H9 (cell line): Measurements from ENCODE around the gene WDPCP. TPM values are rescaled to one million over a fixed set of nuclear protein-coding genes. Genes with fewer than 3 reads are reported as not detected.

ENCODE experiments used
- DNase-seq: peaks from one replicate; pipeline ENCODE4 v3.0.0-alpha.2; 2017
- H2AFZ ChIP-seq: one replicate; pipeline ENCODE4 v1.6.1; 2013; ENCODE audit warnings: mild to moderate bottlenecking, low read length, control low read depth, moderate library complexity
- H2AK5ac ChIP-seq: 2 replicates; pipeline ENCODE4 v1.6.1; 2013; ENCODE audit warnings: low read length, control low read depth, mixed read lengths; ENCODE audit not compliant: insufficient read length
- H2BK120ac ChIP-seq: one replicate; pipeline ENCODE4 v1.6.1; 2013; ENCODE audit warnings: low read depth, mild to moderate bottlenecking, low read length, control low read depth, inconsistent platforms; ENCODE audit not compliant: poor library complexity, severe bottlenecking
- H2BK12ac ChIP-seq: 2 replicates; pipeline ENCODE4 v1.6.1; 2013; ENCODE audit warnings: low read length, control low read depth, mixed read lengths, low read depth; ENCODE audit not compliant: insufficient read length
- H2BK15ac ChIP-seq: 2 replicates; pipeline ENCODE4 v1.6.1; 2013; ENCODE audit warnings: low read depth, low read length, control low read depth
- H2BK20ac ChIP-seq: one replicate; pipeline ENCODE4 v1.6.1; 2013; ENCODE audit warnings: low read depth, mild to moderate bottlenecking, low read length, control low read depth, inconsistent platforms; ENCODE audit not compliant: poor library complexity, severe bottlenecking
- H2BK5ac ChIP-seq: 2 replicates; pipeline ENCODE4 v1.6.1; 2013; ENCODE audit warnings: low read length, control low read depth, mixed read lengths; ENCODE audit not compliant: insufficient read length
- H3K14ac ChIP-seq: 2 replicates; pipeline ENCODE4 v1.6.1; 2013; ENCODE audit warnings: low read length, control low read depth; ENCODE audit not compliant: insufficient read depth
- H3K18ac ChIP-seq: 2 replicates; pipeline ENCODE4 v1.6.1; 2013; ENCODE audit warnings: low read depth, mild to moderate bottlenecking, mixed read lengths, low read length, control low read depth; ENCODE audit not compliant: insufficient read length
- H3K23ac ChIP-seq: 2 replicates; pipeline ENCODE4 v1.6.1; 2013; ENCODE audit warnings: low read length, control low read depth, mixed read lengths, low read depth; ENCODE audit not compliant: insufficient read length
- H3K23me2 ChIP-seq: 2 replicates; pipeline ENCODE4 v1.6.1; 2013; ENCODE audit warnings: low read depth, mild to moderate bottlenecking, mixed read lengths, low read length, control low read depth; ENCODE audit not compliant: insufficient read length, poor library complexity, severe bottlenecking
- H3K27ac ChIP-seq: 2 replicates; pipeline ENCODE4 v1.5.1; 2013; ENCODE audit warnings: low read length, control low read depth, mixed read lengths, low read depth; ENCODE audit not compliant: insufficient read length
- H3K27me3 ChIP-seq: 2 replicates; pipeline ENCODE4 v1.6.1; 2013; ENCODE audit warnings: low read length, control low read depth, inconsistent platforms; ENCODE audit not compliant: insufficient read depth
- H3K4ac ChIP-seq: 2 replicates; pipeline ENCODE4 v1.6.1; 2013; ENCODE audit warnings: low read depth, mild to moderate bottlenecking, control low read depth, inconsistent platforms, low read length, moderate library complexity
- H3K4me1 ChIP-seq: 2 replicates; pipeline ENCODE4 v1.6.1; 2013; ENCODE audit warnings: low read length, control low read depth, inconsistent platforms; ENCODE audit not compliant: insufficient read depth
- H3K4me2 ChIP-seq: 2 replicates; pipeline ENCODE4 v1.6.1; 2013; ENCODE audit warnings: low read length, control low read depth, mixed read lengths; ENCODE audit not compliant: insufficient read length, insufficient read depth
- H3K56ac ChIP-seq: 2 replicates; pipeline ENCODE4 v1.6.1; 2013; ENCODE audit warnings: low read depth, mild to moderate bottlenecking, mixed read lengths, low read length, control low read depth; ENCODE audit not compliant: insufficient read length
- H3K79me1 ChIP-seq: 2 replicates; pipeline ENCODE4 v1.6.1; 2013; ENCODE audit warnings: low read depth, mild to moderate bottlenecking, moderate library complexity, low read length, control low read depth, inconsistent platforms; ENCODE audit not compliant: insufficient read depth, poor library complexity, severe bottlenecking
- H3K79me2 ChIP-seq: 2 replicates; pipeline ENCODE4 v1.6.1; 2013; ENCODE audit warnings: low read length, control low read depth, inconsistent platforms; ENCODE audit not compliant: insufficient read depth
- H3K9ac ChIP-seq: 2 replicates; pipeline ENCODE4 v1.6.1; 2013; ENCODE audit warnings: low read length, control low read depth, mixed read lengths; ENCODE audit not compliant: insufficient read length; ENCODE audit errors: extremely low read depth
- H3K9me3 ChIP-seq: one replicate; pipeline ENCODE4 v1.6.1; 2013; ENCODE audit warnings: low read depth, low read length, inconsistent platforms; ENCODE audit not compliant: control insufficient read depth
- H3T11ph ChIP-seq: one replicate; pipeline ENCODE4 v1.6.1; 2013; ENCODE audit warnings: mild to moderate bottlenecking, low read length, control low read depth, inconsistent platforms
- H4K20me1 ChIP-seq: one replicate; pipeline ENCODE4 v1.6.1; 2013; ENCODE audit not compliant: control insufficient read depth, insufficient read length, insufficient read depth
- H4K5ac ChIP-seq: 2 replicates; pipeline ENCODE4 v1.6.1; 2013; ENCODE audit warnings: low read depth, mild to moderate bottlenecking, mixed read lengths, low read length, control low read depth; ENCODE audit not compliant: insufficient read length
- H4K8ac ChIP-seq: replicated peaks from 2 replicates; pipeline ENCODE4 v1.6.1; 2013; ENCODE audit warnings: low read length, control low read depth, mixed read lengths, low read depth; ENCODE audit not compliant: insufficient read length
- H4K91ac ChIP-seq: 2 replicates; pipeline ENCODE4 v1.6.1; 2013; ENCODE audit warnings: low read depth, mild to moderate bottlenecking, moderate library complexity, mixed read lengths, low read length, control low read depth; ENCODE audit not compliant: insufficient read length
- H3K27ac Mint-ChIP-seq, 3 experiments: 2 replicates in 2 of 3; 3 replicates in 1 of 3; pipeline ENCODE4 v1.8.0; 2020 to 2021; ENCODE audit warnings: mixed read lengths in 3 of 3, mild to moderate bottlenecking in 1 of 3, moderate library complexity in 1 of 3
- H3K27me3 Mint-ChIP-seq: 2 replicates; pipeline ENCODE4 v1.8.0; 2021; ENCODE audit warnings: low read depth, mild to moderate bottlenecking, moderate library complexity, mixed read lengths
- H3K36me3 Mint-ChIP-seq, 3 experiments: 2 replicates in 2 of 3; 3 replicates in 1 of 3; pipeline ENCODE4 v1.8.0; 2020 to 2021; ENCODE audit warnings: low read depth in 3 of 3, mixed read lengths in 3 of 3; ENCODE audit not compliant: insufficient read depth in 1 of 3
- H3K4me1 Mint-ChIP-seq, 2 experiments: 2 replicates each; pipeline ENCODE4 v1.8.0; 2020; ENCODE audit warnings: mixed read lengths in 2 of 2
- H3K4me3 Mint-ChIP-seq, 2 experiments: 2 replicates in 1 of 2; 3 replicates in 1 of 2; pipeline ENCODE4 v1.8.0; 2020 to 2021; ENCODE audit warnings: mild to moderate bottlenecking in 2 of 2, mixed read lengths in 2 of 2, moderate library complexity in 1 of 2
- H3K9me3 Mint-ChIP-seq, 2 experiments: 2 replicates in 1 of 2; 3 replicates in 1 of 2; pipeline ENCODE4 v1.8.0; 2020; ENCODE audit warnings: mild to moderate bottlenecking in 2 of 2, mixed read lengths in 2 of 2, moderate library complexity in 1 of 2
- WGBS: extraction: QIAGEN DNeasy Blood & Tissue Kit; methylation state at CpG from one replicate; pipeline ENCODE4 v1.1.7; 2013; ENCODE audit warnings: missing lambda C conversion rate, low lambda C conversion rate, mixed read lengths; ENCODE audit not compliant: insufficient read length; ENCODE audit errors: extremely low coverage; 5-methylcytosine and 5-hydroxymethylcytosine counted together
- total RNA-seq: library from RNA; stranded (reverse); gene quantifications from 2 replicates; pipeline ENCODE4 v1.2.1, GENCODE V29; 2021
- TF ChIP-seq, protein P1 (sequence below): fragments of 200-600 bp; sonication (generic); conservative IDR thresholded peaks from 3 replicates; pipeline ENCODE4 v1.8.0; 2021; ENCODE audit warnings: antibody characterized with exemption, mild to moderate bottlenecking

Gene WDPCP
- total RNA-seq, 1 experiment from 2014 or later, result 22.4 TPM

GRCh38 chr2:63446658-63447057 is 141.6 kb downstream of the WDPCP start:
- H2BK120ac ChIP-seq, result no peak overlapping the region
- no peak overlapping the region for H3K14ac ChIP-seq
- DNase-seq, result no peak
- no peak overlapping the region for H3T11ph ChIP-seq
- H3K9me3 Mint-ChIP-seq, result peaks cover 0 to 2% of the 10 kb centered on the region in 2 experiments; a peak in 1 of 5 replicates
- H2BK12ac ChIP-seq, result no peak overlapping the region
- H3K27me3 Mint-ChIP-seq, result no peaks in the 10 kb centered on the region
- no CpG with 5 or more reads among the region's 1 CpG for WGBS
- TF ChIP-seq, protein P1, sequence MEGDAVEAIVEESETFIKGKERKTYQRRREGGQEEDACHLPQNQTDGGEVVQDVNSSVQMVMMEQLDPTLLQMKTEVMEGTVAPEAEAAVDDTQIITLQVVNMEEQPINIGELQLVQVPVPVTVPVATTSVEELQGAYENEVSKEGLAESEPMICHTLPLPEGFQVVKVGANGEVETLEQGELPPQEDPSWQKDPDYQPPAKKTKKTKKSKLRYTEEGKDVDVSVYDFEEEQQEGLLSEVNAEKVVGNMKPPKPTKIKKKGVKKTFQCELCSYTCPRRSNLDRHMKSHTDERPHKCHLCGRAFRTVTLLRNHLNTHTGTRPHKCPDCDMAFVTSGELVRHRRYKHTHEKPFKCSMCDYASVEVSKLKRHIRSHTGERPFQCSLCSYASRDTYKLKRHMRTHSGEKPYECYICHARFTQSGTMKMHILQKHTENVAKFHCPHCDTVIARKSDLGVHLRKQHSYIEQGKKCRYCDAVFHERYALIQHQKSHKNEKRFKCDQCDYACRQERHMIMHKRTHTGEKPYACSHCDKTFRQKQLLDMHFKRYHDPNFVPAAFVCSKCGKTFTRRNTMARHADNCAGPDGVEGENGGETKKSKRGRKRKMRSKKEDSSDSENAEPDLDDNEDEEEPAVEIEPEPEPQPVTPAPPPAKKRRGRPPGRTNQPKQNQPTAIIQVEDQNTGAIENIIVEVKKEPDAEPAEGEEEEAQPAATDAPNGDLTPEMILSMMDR, result no peak
- H3K9ac ChIP-seq, result no peak overlapping the region
- H4K20me1 ChIP-seq, result no peaks in the 10 kb centered on the region
- no peak overlapping the region for H3K4me2 ChIP-seq
- H3K18ac ChIP-seq, result no peak overlapping the region
- H2BK15ac ChIP-seq, result no peak overlapping the region
- H3K27ac Mint-ChIP-seq, result no peak overlapping the region
- no peak overlapping the region for H3K56ac ChIP-seq
- no peak overlapping the region for H3K4ac ChIP-seq
- H3K36me3 Mint-ChIP-seq, result peaks cover 0 to 6% (median 0%) of the 10 kb centered on the region in 3 experiments; a peak in 1 of 7 replicates
- H2AK5ac ChIP-seq, result no peak overlapping the region
- peaks cover 0 to 3% of the 10 kb centered on the region in 2 experiments; a peak in 1 of 4 replicates for H3K4me1 Mint-ChIP-seq
- H3K79me2 ChIP-seq, result no peaks in the 10 kb centered on the region
- no peak overlapping the region for H3K4me3 Mint-ChIP-seq
- no peaks in the 10 kb centered on the region for H3K23me2 ChIP-seq
- no peak overlapping the region for H2BK5ac ChIP-seq
- no peak overlapping the region for H4K5ac ChIP-seq
- no peak overlapping the region for H2BK20ac ChIP-seq
- no peak overlapping the region for H2AFZ ChIP-seq
- H3K23ac ChIP-seq, result no peak overlapping the region
- H3K79me1 ChIP-seq, result no peaks in the 10 kb centered on the region
- H4K8ac ChIP-seq, result no peak overlapping the region
- no peaks in the 10 kb centered on the region for H3K27me3 ChIP-seq
- H3K4me1 ChIP-seq, result no peaks in the 10 kb centered on the region
- H3K27ac ChIP-seq, result no peak overlapping the region
- no peaks in the 10 kb centered on the region for H3K9me3 ChIP-seq
- H4K91ac ChIP-seq, result no peak overlapping the region
